T-helper 1 cell (primary cell): ENCODE measurements around the gene TALDO1.
A peak's percentile ranks its signal among the peaks of the same experiment; 100 is the strongest.
"Not testable (repeated sequence)": the region's sequence is repeated elsewhere in the genome, so short reads cannot be mapped to it uniquely, and the experiment has no call there.

ENCODE experiments used
- DNase-seq, 5 donors: peaks; one replicate each; pipeline ENCODE4 v3.0.0-alpha.2; 2012 to 2020

The TALDO1 gene

GRCh38 chr11:737899-738298 lies 9.4 kb upstream of the TALDO1 start:
- not testable (repeated sequence) for DNase-seq

- DNase-seq: no peak
These were observed 5.1 kb upstream of the TALDO1 start for GRCh38 chr11:742156-742546.

GRCh38 chr11:742571-743201 lies 4.6 kb upstream of the TALDO1 start:
- no peak for DNase-seq

GRCh38 chr11:745428-745827 lies 1.8 kb upstream of the TALDO1 start:
- DNase-seq: no peak

GRCh38 chr11:746289-747157 lies 741 bp upstream of the TALDO1 start:
- DNase-seq: peak in 1 of 5 donors; percentile 41

GRCh38 chr11:748007-748359 lies 719 bp downstream of the TALDO1 start:
- DNase-seq: no peak

- DNase-seq: no peak
These were observed 2.5 kb downstream of the TALDO1 start for GRCh38 chr11:749731-750130.

GRCh38 chr11:760236-760635 lies 13.0 kb downstream of the TALDO1 start:
- no peak for DNase-seq

GRCh38 chr11:761526-762108 lies 14.4 kb downstream of the TALDO1 start:
- no peak for DNase-seq

GRCh38 chr11:762421-763072 lies 15.3 kb downstream of the TALDO1 start:
- no peak for DNase-seq

GRCh38 chr11:763073-763463 lies 15.8 kb downstream of the TALDO1 start:
- no peak for DNase-seq

- DNase-seq: no peak
These were observed 16.5 kb downstream of the TALDO1 start for GRCh38 chr11:763549-764321.

- no peak for DNase-seq
These were observed 17.2 kb downstream of the TALDO1 start for GRCh38 chr11:764322-765024.

GRCh38 chr11:765025-765801 lies 17.9 kb downstream of the TALDO1 start:
- DNase-seq: peak; percentile 31 to 58 (median 54)

GRCh38 chr11:765802-766091 lies 18.5 kb downstream of the TALDO1 start:
- DNase-seq: no peak

- DNase-seq: no peak
These were observed 19.1 kb downstream of the TALDO1 start for GRCh38 chr11:766106-766935.

GRCh38 chr11:766936-767210 lies 19.6 kb downstream of the TALDO1 start:
- DNase-seq: no peak

GRCh38 chr11:767238-767637 lies 20.0 kb downstream of the TALDO1 start:
- no peak for DNase-seq

- no peak for DNase-seq
These were observed 22.8 kb downstream of the TALDO1 start for GRCh38 chr11:769887-770641.
